Measurements from ENCODE around the gene APBB2. TPM values are rescaled to one million over a fixed set of nuclear protein-coding genes. Genes with fewer than 3 reads are reported as not detected.

Gene APBB2
- total and polyA plus RNA-seq, 4 donors = 4.8 to 31.5 (median 11.2) TPM

DNA sequence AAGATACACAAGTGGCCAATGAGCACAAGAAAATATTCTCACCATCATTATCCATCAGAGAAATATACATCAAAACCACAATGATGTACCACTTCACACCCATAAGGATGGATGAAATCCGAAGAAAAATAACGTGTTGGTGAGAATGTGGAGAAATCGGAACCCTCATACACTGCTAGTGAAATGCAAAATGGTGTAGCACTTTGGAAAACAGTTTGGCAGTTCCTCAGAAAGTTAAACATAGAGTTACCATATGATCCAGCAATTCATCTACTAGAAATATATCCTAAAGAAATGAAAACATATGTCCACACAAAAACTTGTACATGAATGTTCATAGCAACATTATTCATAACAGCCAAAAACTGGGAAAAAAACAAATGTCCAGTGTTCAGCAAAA lies 18.5 kb upstream of the APBB2 start:
- WGBS = 80% methylated on average over 3 of the region's 3 CpGs
- Histone ChIP-seq H3K9me3 (ENCODE audit: control insufficient read depth in 4 of 4, low read length in 3 of 4) (no peaks in the 10 kb centered on the region), H3K27ac (ENCODE audit: low read depth in 1 of 2, low read length in 2 of 2) (no peak overlapping the region), H3K4me1 (ENCODE audit: control insufficient read depth in 4 of 4, insufficient read depth in 4 of 4, low read length in 3 of 4) (no peaks in the 10 kb centered on the region), H3K9ac (ENCODE audit: low read depth in 1 of 2, low read length in 2 of 2) (no peak overlapping the region), H3K36me3 (ENCODE audit: control insufficient read depth in 4 of 4, insufficient read depth in 3 of 4, low read depth in 1 of 4, low read length in 3 of 4) (no peaks in the 10 kb centered on the region), H3K4me3 (ENCODE audit: low read depth in 1 of 3, low read length in 3 of 3) (no peak overlapping the region), H3K27me3 (ENCODE audit: control insufficient read depth in 4 of 4, insufficient read depth in 4 of 4, low read length in 3 of 4) (no peaks in the 10 kb centered on the region)
- DNase-seq (ENCODE audit: low spot score) = no peak
- no peak for TF ChIP-seq EGR1 (IDR thresholded peaks at IDR 0.05; ENCODE audit: low read depth in 2 of 2)

DNA sequence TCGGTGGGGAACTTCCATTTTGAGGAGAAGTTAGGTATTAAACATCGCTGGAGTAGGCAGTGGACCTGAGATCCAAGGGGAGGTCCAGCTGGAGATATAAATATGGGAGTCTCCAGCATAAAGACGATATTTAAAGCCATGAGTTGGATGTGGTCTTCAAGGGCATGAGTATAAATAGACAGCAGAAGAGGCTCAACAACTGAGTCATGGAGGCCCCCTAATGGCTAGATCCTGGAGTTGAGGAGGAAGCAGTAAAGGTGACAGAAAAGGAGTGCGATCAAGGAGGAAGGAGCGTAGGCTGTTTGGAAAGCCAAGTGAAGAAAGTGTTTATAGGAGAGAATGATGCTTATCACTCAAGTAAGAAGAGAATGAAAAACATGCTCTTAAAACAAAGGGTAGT lies 18.1 kb upstream of the APBB2 start:
- H3K9ac ChIP-seq (ENCODE audit: low read depth in 1 of 2, low read length in 2 of 2) = no peak overlapping the region
- no peaks in the 10 kb centered on the region for H3K4me1 ChIP-seq (ENCODE audit: control insufficient read depth in 4 of 4, insufficient read depth in 4 of 4, low read length in 3 of 4)
- H3K36me3 ChIP-seq (ENCODE audit: control insufficient read depth in 4 of 4, insufficient read depth in 3 of 4, low read depth in 1 of 4, low read length in 3 of 4) = no peaks in the 10 kb centered on the region
- DNase-seq (ENCODE audit: low spot score) = no peak
- WGBS = 72% methylated on average over 5 of the region's 5 CpGs
- H3K27me3 ChIP-seq (ENCODE audit: control insufficient read depth in 4 of 4, insufficient read depth in 4 of 4, low read length in 3 of 4) = no peaks in the 10 kb centered on the region
- no peaks in the 10 kb centered on the region for H3K9me3 ChIP-seq (ENCODE audit: control insufficient read depth in 4 of 4, low read length in 3 of 4)
- TF ChIP-seq RAD21 (IDR thresholded peaks at IDR 0.05) (peak; percentile 23 to 44), NR2F2 (IDR thresholded peaks at IDR 0.05) (no peak), FOXA1 (IDR thresholded peaks at IDR 0.05) (no peak), HNF4G (IDR thresholded peaks at IDR 0.05) (no peak)
- no peak overlapping the region for H3K27ac ChIP-seq (ENCODE audit: low read depth in 1 of 2, low read length in 2 of 2)
- no peak overlapping the region for H3K4me3 ChIP-seq (ENCODE audit: low read depth in 1 of 3, low read length in 3 of 3)

DNA sequence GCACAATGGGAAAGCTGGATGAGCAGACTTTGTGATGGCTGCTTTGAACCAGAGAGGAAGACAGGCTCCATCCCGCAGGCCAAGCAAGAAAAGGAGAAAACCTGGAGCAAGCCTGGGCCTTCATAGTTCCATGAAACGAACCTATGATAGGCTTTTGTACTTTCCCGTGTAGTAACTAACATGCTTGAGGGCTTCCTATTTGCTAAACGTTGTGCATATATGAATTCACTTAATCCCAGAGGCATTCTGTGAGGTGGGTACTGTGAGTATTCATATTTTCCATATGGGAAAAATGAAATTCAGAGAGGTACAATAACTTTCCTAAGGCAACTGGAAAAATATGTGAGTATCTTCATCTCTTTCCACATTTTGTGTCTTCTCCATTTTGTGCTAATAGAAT lies 13.6 kb upstream of the APBB2 start:
- no peaks in the 10 kb centered on the region for H3K27me3 ChIP-seq (ENCODE audit: control insufficient read depth in 4 of 4, insufficient read depth in 4 of 4, low read length in 3 of 4)
- no peak overlapping the region for H3K27ac ChIP-seq (ENCODE audit: low read depth in 1 of 2, low read length in 2 of 2)
- H3K9me3 ChIP-seq (ENCODE audit: control insufficient read depth in 4 of 4, low read length in 3 of 4) = no peaks in the 10 kb centered on the region
- H3K4me3 ChIP-seq (ENCODE audit: low read depth in 1 of 3, low read length in 3 of 3) = no peak overlapping the region
- TF ChIP-seq, protein P1, sequence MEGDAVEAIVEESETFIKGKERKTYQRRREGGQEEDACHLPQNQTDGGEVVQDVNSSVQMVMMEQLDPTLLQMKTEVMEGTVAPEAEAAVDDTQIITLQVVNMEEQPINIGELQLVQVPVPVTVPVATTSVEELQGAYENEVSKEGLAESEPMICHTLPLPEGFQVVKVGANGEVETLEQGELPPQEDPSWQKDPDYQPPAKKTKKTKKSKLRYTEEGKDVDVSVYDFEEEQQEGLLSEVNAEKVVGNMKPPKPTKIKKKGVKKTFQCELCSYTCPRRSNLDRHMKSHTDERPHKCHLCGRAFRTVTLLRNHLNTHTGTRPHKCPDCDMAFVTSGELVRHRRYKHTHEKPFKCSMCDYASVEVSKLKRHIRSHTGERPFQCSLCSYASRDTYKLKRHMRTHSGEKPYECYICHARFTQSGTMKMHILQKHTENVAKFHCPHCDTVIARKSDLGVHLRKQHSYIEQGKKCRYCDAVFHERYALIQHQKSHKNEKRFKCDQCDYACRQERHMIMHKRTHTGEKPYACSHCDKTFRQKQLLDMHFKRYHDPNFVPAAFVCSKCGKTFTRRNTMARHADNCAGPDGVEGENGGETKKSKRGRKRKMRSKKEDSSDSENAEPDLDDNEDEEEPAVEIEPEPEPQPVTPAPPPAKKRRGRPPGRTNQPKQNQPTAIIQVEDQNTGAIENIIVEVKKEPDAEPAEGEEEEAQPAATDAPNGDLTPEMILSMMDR (IDR thresholded peaks at IDR 0.05; ENCODE audit: low read depth, low read length, missing input control) = no peak
- TF ChIP-seq RAD21 (IDR thresholded peaks at IDR 0.05) (no peak), SP1 (IDR thresholded peaks at IDR 0.05) (no peak), FOXA1 (IDR thresholded peaks at IDR 0.05) (no peak), JUND (IDR thresholded peaks at IDR 0.05) (no peak), HNF4A (conservative IDR thresholded peaks at IDR 0.05) (no peak)
- TF ChIP-seq, protein P2, sequence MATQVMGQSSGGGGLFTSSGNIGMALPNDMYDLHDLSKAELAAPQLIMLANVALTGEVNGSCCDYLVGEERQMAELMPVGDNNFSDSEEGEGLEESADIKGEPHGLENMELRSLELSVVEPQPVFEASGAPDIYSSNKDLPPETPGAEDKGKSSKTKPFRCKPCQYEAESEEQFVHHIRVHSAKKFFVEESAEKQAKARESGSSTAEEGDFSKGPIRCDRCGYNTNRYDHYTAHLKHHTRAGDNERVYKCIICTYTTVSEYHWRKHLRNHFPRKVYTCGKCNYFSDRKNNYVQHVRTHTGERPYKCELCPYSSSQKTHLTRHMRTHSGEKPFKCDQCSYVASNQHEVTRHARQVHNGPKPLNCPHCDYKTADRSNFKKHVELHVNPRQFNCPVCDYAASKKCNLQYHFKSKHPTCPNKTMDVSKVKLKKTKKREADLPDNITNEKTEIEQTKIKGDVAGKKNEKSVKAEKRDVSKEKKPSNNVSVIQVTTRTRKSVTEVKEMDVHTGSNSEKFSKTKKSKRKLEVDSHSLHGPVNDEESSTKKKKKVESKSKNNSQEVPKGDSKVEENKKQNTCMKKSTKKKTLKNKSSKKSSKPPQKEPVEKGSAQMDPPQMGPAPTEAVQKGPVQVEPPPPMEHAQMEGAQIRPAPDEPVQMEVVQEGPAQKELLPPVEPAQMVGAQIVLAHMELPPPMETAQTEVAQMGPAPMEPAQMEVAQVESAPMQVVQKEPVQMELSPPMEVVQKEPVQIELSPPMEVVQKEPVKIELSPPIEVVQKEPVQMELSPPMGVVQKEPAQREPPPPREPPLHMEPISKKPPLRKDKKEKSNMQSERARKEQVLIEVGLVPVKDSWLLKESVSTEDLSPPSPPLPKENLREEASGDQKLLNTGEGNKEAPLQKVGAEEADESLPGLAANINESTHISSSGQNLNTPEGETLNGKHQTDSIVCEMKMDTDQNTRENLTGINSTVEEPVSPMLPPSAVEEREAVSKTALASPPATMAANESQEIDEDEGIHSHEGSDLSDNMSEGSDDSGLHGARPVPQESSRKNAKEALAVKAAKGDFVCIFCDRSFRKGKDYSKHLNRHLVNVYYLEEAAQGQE (IDR thresholded peaks at IDR 0.05) = no peak
- TF ChIP-seq, protein P3, sequence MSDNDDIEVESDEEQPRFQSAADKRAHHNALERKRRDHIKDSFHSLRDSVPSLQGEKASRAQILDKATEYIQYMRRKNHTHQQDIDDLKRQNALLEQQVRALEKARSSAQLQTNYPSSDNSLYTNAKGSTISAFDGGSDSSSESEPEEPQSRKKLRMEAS (IDR thresholded peaks at IDR 0.05) = no peak
- H3K9ac ChIP-seq (ENCODE audit: low read depth in 1 of 2, low read length in 2 of 2) = no peak overlapping the region
- H3K4me1 ChIP-seq (ENCODE audit: control insufficient read depth in 4 of 4, insufficient read depth in 4 of 4, low read length in 3 of 4) = no peaks in the 10 kb centered on the region
- no peak for DNase-seq (ENCODE audit: low spot score)
- no peaks in the 10 kb centered on the region for H3K36me3 ChIP-seq (ENCODE audit: control insufficient read depth in 4 of 4, insufficient read depth in 3 of 4, low read depth in 1 of 4, low read length in 3 of 4)
- WGBS = 88% methylated on average over 4 of the region's 4 CpGs

Measured in liver (tissue), 9 donors.